ENCODE measurements around the gene BRINP1.
"Not testable (repeated sequence)": the region's sequence is repeated elsewhere in the genome, so short reads cannot be mapped to it uniquely, and the experiment has no call there.

Gene BRINP1

GRCh38 chr9:119215651-119216050, 153.6 kb downstream of the BRINP1 start:
- Mint-ChIP-seq H3K4me3 (no peak overlapping the region), H3K27me3 (no peaks in the 10 kb centered on the region), H3K9me3 (no peaks in the 10 kb centered on the region), H3K27ac (no peak overlapping the region), H3K36me3 (no peaks in the 10 kb centered on the region), H3K4me1 (no peaks in the 10 kb centered on the region)

DNA sequence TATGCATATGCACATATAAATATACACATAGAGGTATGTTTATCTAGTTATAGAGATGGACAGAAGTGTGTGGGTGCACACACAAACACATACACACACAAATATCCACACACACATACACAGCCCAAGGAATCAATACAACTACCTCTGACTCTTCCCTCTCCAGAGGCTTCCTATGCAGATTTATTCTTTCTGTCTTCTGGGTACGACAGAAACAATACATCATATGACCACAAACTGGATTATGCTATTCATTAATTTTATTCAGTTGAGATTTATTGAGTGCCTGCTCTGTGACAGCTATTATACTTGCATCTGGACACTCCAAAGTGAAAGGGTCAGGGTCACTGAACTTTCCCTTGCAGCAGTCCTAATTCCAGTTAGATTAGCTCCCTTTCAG, 155.8 kb downstream of the BRINP1 start:
- no peaks in the 10 kb centered on the region for H3K4me1 Mint-ChIP-seq
- no peaks in the 10 kb centered on the region for H3K36me3 Mint-ChIP-seq
- H3K27me3 Mint-ChIP-seq, result no peaks in the 10 kb centered on the region
- H3K27ac Mint-ChIP-seq, result no peak overlapping the region
- no peak overlapping the region for H3K4me3 Mint-ChIP-seq
- H3K9me3 Mint-ChIP-seq, result no peaks in the 10 kb centered on the region

DNA sequence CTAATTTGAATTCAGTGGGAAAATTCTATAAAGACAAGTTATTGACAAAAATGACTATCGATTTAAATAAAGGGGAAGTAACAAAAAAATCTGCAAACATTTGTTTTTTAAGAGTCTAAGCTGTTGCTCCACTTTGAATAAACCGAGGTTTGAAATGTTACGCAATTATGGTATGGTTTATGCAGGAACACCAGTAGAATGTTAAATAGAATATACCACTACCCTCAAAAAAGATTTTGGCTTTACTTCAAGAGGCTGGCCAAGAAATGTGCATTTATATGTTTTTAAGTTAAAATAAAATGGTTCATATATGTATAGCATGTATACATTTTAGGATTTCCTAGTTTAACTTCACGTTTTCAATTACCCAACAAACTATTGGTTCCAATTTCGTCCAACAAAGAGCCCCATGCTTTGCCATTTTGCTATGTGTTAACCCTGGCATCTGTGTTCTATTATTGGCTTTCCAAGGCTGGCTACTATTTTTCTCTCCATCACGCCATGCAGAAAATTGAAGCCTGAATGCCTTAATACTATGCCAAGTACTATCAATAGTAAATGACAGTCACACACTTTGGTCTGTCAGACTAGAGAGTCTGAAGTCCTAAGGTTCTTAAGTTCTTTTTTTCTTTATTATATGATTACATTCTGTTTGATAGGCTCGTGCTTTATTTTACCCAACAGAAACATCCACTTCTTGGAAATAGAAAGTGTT, 171.2 kb downstream of the BRINP1 start:
- H3K4me3 Mint-ChIP-seq, result no peak overlapping the region
- H3K27ac Mint-ChIP-seq, result no peak overlapping the region
- H3K4me1 Mint-ChIP-seq, result no peaks in the 10 kb centered on the region
- H3K9me3 Mint-ChIP-seq, result peaks cover 7% of the 10 kb centered on the region
- H3K36me3 Mint-ChIP-seq, result no peaks in the 10 kb centered on the region
- no peaks in the 10 kb centered on the region for H3K27me3 Mint-ChIP-seq

DNA sequence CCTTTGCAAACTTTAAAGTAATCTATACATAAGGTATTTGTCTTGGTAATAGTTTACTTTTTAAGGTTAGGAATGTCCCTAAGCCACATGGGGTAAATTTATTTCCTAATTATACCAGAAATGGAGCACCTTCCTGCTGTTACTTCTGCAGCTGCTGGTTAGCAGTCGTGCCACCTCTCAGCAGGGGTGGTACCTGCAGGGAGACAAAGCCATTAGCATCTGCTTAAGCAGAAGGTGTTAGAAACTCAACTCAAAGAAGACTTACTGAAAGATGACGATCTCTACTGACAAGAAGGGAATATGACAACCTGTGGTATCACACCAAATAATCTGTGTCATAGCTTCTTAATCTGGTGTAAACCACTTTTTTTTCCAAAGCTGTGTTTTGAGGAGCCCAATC, 173.7 kb downstream of the BRINP1 start:
- Mint-ChIP-seq H3K4me3 (no peak overlapping the region), H3K27ac (no peak overlapping the region), H3K9me3 (peaks cover 7% of the 10 kb centered on the region), H3K4me1 (no peaks in the 10 kb centered on the region), H3K27me3 (no peaks in the 10 kb centered on the region), H3K36me3 (no peaks in the 10 kb centered on the region)

- H3K4me1 Mint-ChIP-seq, result no peaks in the 10 kb centered on the region
- H3K4me3 Mint-ChIP-seq, result no peak overlapping the region
- H3K36me3 Mint-ChIP-seq, result no peaks in the 10 kb centered on the region
- H3K27ac Mint-ChIP-seq, result no peak overlapping the region
- peaks cover 27% of the 10 kb centered on the region for H3K9me3 Mint-ChIP-seq
- H3K27me3 Mint-ChIP-seq, result peaks cover 2% of the 10 kb centered on the region
Observed at GRCh38 chr9:119185298-119185697, 183.9 kb downstream of the BRINP1 start.

GRCh38 chr9:119184265-119184936, 184.8 kb downstream of the BRINP1 start:
- no peaks in the 10 kb centered on the region for H3K4me1 Mint-ChIP-seq
- no peaks in the 10 kb centered on the region for H3K36me3 Mint-ChIP-seq
- H3K4me3 Mint-ChIP-seq, result no peak overlapping the region
- H3K9me3 Mint-ChIP-seq, result peaks cover 27% of the 10 kb centered on the region
- H3K27ac Mint-ChIP-seq, result no peak overlapping the region
- H3K27me3 Mint-ChIP-seq, result peaks cover 2% of the 10 kb centered on the region

GRCh38 chr9:119181561-119181960, 187.7 kb downstream of the BRINP1 start:
- H3K27ac Mint-ChIP-seq, result no peak overlapping the region
- peaks cover 2% of the 10 kb centered on the region for H3K27me3 Mint-ChIP-seq
- no peaks in the 10 kb centered on the region for H3K36me3 Mint-ChIP-seq
- H3K4me3 Mint-ChIP-seq, result no peak overlapping the region
- no peaks in the 10 kb centered on the region for H3K4me1 Mint-ChIP-seq
- peaks cover 10% of the 10 kb centered on the region for H3K9me3 Mint-ChIP-seq

GRCh38 chr9:119180897-119181296, 188.3 kb downstream of the BRINP1 start:
- H3K27me3 Mint-ChIP-seq, result peaks cover 2% of the 10 kb centered on the region
- no peak overlapping the region for H3K27ac Mint-ChIP-seq
- no peak overlapping the region for H3K4me3 Mint-ChIP-seq
- H3K4me1 Mint-ChIP-seq, result no peaks in the 10 kb centered on the region
- no peaks in the 10 kb centered on the region for H3K36me3 Mint-ChIP-seq
- H3K9me3 Mint-ChIP-seq, result peaks cover 10% of the 10 kb centered on the region

DNA sequence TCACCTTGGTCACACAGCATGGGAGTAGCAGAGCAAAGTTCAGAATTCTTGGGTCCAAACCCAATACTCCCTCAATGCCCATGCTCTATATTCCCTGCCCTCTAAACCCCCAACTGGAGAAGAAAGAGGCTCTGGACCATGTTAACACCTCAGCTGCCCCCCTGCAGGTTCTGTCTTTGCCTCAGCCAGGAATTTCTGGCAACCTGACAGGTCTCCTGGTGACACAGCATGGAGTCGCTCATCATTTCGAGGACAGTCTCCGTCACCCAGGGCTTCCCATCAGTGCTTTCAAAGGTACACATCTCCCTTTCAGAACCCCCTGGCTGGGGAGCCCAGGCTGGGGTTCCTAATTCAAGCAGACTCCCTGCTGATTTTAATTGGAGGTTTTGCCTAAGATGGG, 189.5 kb downstream of the BRINP1 start:
- Mint-ChIP-seq H3K27me3 (peaks cover under 1% of the 10 kb centered on the region), H3K27ac (no peak overlapping the region), H3K4me3 (no peak overlapping the region), H3K4me1 (no peaks in the 10 kb centered on the region), H3K36me3 (no peaks in the 10 kb centered on the region), H3K9me3 (peaks cover 10% of the 10 kb centered on the region)

- Mint-ChIP-seq H3K4me1 (no peaks in the 10 kb centered on the region), H3K27ac (no peak overlapping the region), H3K9me3 (peaks cover 4% of the 10 kb centered on the region), H3K36me3 (no peaks in the 10 kb centered on the region), H3K27me3 (no peaks in the 10 kb centered on the region), H3K4me3 (no peak overlapping the region)
Observed at GRCh38 chr9:119177196-119177595, 192.0 kb downstream of the BRINP1 start.

DNA sequence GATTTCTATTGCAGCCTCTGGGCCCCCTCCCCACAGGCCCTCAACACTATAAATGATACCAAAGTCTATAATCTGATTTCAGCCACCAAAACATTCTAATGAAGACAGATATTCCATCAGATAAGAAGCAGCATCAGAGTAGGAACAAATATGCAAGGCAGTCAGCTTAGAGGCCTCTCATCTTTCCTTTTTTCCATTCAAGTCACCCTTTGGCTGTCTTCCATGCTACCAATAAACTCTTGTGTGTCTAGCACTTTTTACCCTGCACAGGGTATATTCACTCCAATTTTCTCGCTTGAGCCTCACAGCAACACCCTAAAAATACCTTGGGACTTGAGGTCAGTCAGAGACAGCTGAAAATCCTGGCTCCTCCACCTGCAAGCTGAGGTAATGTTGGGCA, 193.7 kb downstream of the BRINP1 start:
- Mint-ChIP-seq H3K9me3 (no peaks in the 10 kb centered on the region), H3K36me3 (no peaks in the 10 kb centered on the region), H3K4me1 (no peaks in the 10 kb centered on the region), H3K27ac (no peak overlapping the region), H3K4me3 (no peak overlapping the region), H3K27me3 (no peaks in the 10 kb centered on the region)

GRCh38 chr9:119169222-119169621, 200.0 kb downstream of the BRINP1 start:
- H3K36me3 Mint-ChIP-seq, H3K9me3 Mint-ChIP-seq, H3K27ac Mint-ChIP-seq, H3K27me3 Mint-ChIP-seq, H3K4me3 Mint-ChIP-seq, H3K4me1 Mint-ChIP-seq: not testable (repeated sequence)

- Mint-ChIP-seq H3K4me3 (no peak overlapping the region), H3K27ac (no peak overlapping the region), H3K27me3 (peaks cover 5% of the 10 kb centered on the region), H3K9me3 (no peaks in the 10 kb centered on the region), H3K36me3 (no peaks in the 10 kb centered on the region), H3K4me1 (no peaks in the 10 kb centered on the region)
Observed at GRCh38 chr9:119167876-119168275, 201.4 kb downstream of the BRINP1 start.

GRCh38 chr9:119167267-119167666, 202.0 kb downstream of the BRINP1 start:
- Mint-ChIP-seq H3K27ac (no peak overlapping the region), H3K9me3 (no peaks in the 10 kb centered on the region), H3K4me1 (no peaks in the 10 kb centered on the region), H3K27me3 (peaks cover 5% of the 10 kb centered on the region), H3K4me3 (no peak overlapping the region), H3K36me3 (no peaks in the 10 kb centered on the region)

- no peaks in the 10 kb centered on the region for H3K36me3 Mint-ChIP-seq
- H3K9me3 Mint-ChIP-seq, result no peaks in the 10 kb centered on the region
- H3K4me1 Mint-ChIP-seq, result no peaks in the 10 kb centered on the region
- H3K4me3 Mint-ChIP-seq, result no peak overlapping the region
- H3K27me3 Mint-ChIP-seq, result peaks cover 5% of the 10 kb centered on the region
- H3K27ac Mint-ChIP-seq, result no peak overlapping the region
Observed at GRCh38 chr9:119166096-119166495, 203.1 kb downstream of the BRINP1 start.

DNA sequence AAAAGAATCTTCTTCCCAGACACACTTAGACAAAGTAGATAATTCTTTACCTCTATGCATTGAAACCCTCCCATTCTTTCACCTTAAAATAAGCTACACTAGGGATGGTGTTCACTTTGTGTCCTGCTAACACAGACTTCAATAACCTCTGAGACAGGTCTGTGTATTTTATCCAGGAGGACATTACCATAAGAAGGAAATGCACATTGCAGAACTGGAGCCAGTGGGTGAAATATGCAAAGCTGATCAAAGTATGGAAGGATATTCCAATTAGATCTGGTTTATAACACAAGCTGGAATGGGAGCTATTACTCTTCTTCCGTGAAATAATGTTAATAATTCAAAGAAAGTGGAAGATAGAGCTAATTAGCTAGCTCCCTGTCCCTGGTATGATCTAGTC, 204.1 kb downstream of the BRINP1 start:
- no peaks in the 10 kb centered on the region for H3K9me3 Mint-ChIP-seq
- H3K4me3 Mint-ChIP-seq, result no peak overlapping the region
- H3K27me3 Mint-ChIP-seq, result peaks cover 5% of the 10 kb centered on the region
- no peaks in the 10 kb centered on the region for H3K36me3 Mint-ChIP-seq
- H3K4me1 Mint-ChIP-seq, result no peaks in the 10 kb centered on the region
- H3K27ac Mint-ChIP-seq, result no peak overlapping the region

DNA sequence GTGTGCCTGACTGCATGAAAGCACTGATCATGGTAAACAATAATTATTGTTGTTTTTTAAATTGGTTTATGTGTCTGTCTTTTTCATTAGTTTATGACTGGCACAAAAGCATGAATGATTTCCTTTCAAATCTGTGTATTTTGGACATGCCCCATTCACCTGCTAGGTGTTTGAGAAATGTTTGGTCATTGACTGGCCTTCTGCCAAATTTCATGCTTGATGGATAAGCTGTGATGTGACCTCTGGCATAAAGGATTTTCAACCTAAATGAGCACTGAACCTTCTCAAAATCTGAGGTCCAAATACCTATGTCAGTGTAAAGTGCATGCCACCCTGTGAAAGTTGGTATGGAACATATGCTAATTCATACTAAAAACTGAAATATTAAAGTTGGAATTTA, 204.5 kb downstream of the BRINP1 start:
- peaks cover 5% of the 10 kb centered on the region for H3K27me3 Mint-ChIP-seq
- no peak overlapping the region for H3K4me3 Mint-ChIP-seq
- no peak overlapping the region for H3K27ac Mint-ChIP-seq
- no peaks in the 10 kb centered on the region for H3K9me3 Mint-ChIP-seq
- H3K4me1 Mint-ChIP-seq, result no peaks in the 10 kb centered on the region
- H3K36me3 Mint-ChIP-seq, result no peaks in the 10 kb centered on the region
